ENCODE results near the gene DNMT1.
"Not testable (repeated sequence)": the region's sequence is repeated elsewhere in the genome, so short reads cannot be mapped to it uniquely, and the experiment has no call there.

DNA sequence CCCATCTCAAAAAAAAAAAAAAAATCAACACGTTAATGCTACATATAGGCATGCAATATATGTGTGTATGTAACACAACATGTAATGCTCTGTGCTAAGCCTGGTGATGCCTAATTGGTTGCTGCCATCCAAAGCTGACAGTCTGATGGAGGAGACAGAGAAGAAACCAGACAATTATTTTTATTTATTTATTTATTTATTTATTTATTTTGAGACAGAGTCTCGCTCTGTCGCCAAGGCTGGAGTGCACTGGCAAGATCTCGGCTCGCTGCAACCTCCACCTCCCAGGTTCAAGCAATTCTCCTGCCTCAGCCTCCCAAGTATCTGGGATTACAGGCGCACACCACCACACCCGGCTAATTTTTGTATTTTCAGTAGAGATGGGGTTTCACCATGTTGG is 40.7 kb upstream of the DNMT1 start:
- TF ChIP-seq, protein P1, sequence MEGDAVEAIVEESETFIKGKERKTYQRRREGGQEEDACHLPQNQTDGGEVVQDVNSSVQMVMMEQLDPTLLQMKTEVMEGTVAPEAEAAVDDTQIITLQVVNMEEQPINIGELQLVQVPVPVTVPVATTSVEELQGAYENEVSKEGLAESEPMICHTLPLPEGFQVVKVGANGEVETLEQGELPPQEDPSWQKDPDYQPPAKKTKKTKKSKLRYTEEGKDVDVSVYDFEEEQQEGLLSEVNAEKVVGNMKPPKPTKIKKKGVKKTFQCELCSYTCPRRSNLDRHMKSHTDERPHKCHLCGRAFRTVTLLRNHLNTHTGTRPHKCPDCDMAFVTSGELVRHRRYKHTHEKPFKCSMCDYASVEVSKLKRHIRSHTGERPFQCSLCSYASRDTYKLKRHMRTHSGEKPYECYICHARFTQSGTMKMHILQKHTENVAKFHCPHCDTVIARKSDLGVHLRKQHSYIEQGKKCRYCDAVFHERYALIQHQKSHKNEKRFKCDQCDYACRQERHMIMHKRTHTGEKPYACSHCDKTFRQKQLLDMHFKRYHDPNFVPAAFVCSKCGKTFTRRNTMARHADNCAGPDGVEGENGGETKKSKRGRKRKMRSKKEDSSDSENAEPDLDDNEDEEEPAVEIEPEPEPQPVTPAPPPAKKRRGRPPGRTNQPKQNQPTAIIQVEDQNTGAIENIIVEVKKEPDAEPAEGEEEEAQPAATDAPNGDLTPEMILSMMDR (IDR thresholded peaks at IDR 0.05), result not testable (repeated sequence)
- TF ChIP-seq POLR2A (IDR thresholded peaks at IDR 0.05), result not testable (repeated sequence)

Measured in transverse colon (tissue), 3 donors.